K562 (cell line): Measurements from ENCODE around the gene MPRIP. TPM values are rescaled to one million over a fixed set of nuclear protein-coding genes. Genes with fewer than 3 reads are reported as not detected.

ENCODE experiments used
- ATAC-seq: fragments of 200-7000 bp; cut with Tn5 transposase; 3 replicates; pipeline ENCODE4 v1.9.1; 2020; ENCODE audit warnings: moderate library complexity
- BruUV-seq: library from RNA; stranded (reverse); fragments of 400-500 nt; replicated peaks from 2 replicates; lab custom pipeline; 2021; lab: Mats Ljungman, UMichigan
- CTCF ChIA-PET: fragments of 300-600 bp; formaldehyde crosslinking; extraction: SDS; loops from one replicate; lab custom pipeline; 2021; ENCODE audit warnings: low intra/inter-chr PET ratio; lab: Yijun Ruan, JAX
- POLR2A ChIA-PET: fragments of 300-600, 350-650 bp; sonication (Branson Sonifier 250); formaldehyde crosslinking; extraction: SDS; loops from one replicate; lab custom pipeline; 2021; ENCODE audit warnings: antibody characterized with exemption, inconsistent platforms; lab: Yijun Ruan, JAX
- DNase-seq, 4 experiments: peaks; one replicate each; pipeline versions ENCODE4 v3.0.0 to v3.0.0-alpha.2; 2011 to 2018; ENCODE audit warnings: low spot score in 3 of 4, mixed read lengths in 3 of 4; ENCODE audit errors: extremely low read depth in 1 of 4
- FAIRE-seq: peaks from 2 replicates; lab custom pipeline; 2011; peaks lifted over from hg19 to GRCh38; lab: Jason Lieb, UNC
- H2AFZ ChIP-seq: 2 replicates; pipeline ENCODE4 v1.6.0; 2011; ENCODE audit warnings: low read depth, low read length, control low read depth, inconsistent platforms
- H3K27ac ChIP-seq: fragments of 200-600 bp; 3 replicates; pipeline ENCODE4 v1.8.0; 2011; ENCODE audit warnings: low read depth, mild to moderate bottlenecking, control low read depth, inconsistent platforms, low read length, moderate library complexity, mixed read lengths; ENCODE audit errors: extremely low read depth
- H3K27me3 ChIP-seq, 2 experiments: fragments of 300-600 bp in 1 of 2; 2 replicates in 1 of 2; 3 replicates in 1 of 2; pipeline versions ENCODE4 v1.6.0 to v1.8.0; 2011; ENCODE audit warnings: inconsistent platforms in 2 of 2, low read length in 2 of 2, mild to moderate bottlenecking in 1 of 2, mixed read lengths in 1 of 2, moderate library complexity in 1 of 2; ENCODE audit not compliant: control insufficient read depth in 2 of 2, insufficient read depth in 2 of 2
- H3K36me3 ChIP-seq: fragments of 300-600 bp; 3 replicates; pipeline ENCODE4 v1.8.0; 2011; ENCODE audit warnings: mild to moderate bottlenecking, low read length, inconsistent platforms; ENCODE audit not compliant: control insufficient read depth, insufficient read depth
- H3K4me1 ChIP-seq, 2 experiments: fragments of 200-600 bp in 1 of 2; replicated peaks in 1 of 2; 2 replicates in 1 of 2; 3 replicates in 1 of 2; pipeline versions ENCODE4 v1.5.1 to v1.8.0; 2011; ENCODE audit warnings: inconsistent platforms in 2 of 2, low read length in 2 of 2, mild to moderate bottlenecking in 1 of 2, mixed read lengths in 1 of 2, moderate library complexity in 1 of 2; ENCODE audit not compliant: control insufficient read depth in 2 of 2, insufficient read depth in 2 of 2
- H3K4me2 ChIP-seq: 2 replicates; pipeline ENCODE4 v1.6.1; 2011; ENCODE audit warnings: low read length, control low read depth, inconsistent platforms, mixed read lengths; ENCODE audit not compliant: insufficient read depth
- H3K4me3 ChIP-seq: fragments of 200-600 bp; sonication (generic), shearing (Covaris generic); 2 replicates; pipeline ENCODE4 v1.5.1; 2016; ENCODE audit warnings: control low read depth, inconsistent platforms
- H3K79me2 ChIP-seq: fragments of 200-600 bp; 3 replicates; pipeline ENCODE4 v1.8.0; 2011; ENCODE audit warnings: low read length, inconsistent platforms; ENCODE audit not compliant: control insufficient read depth, insufficient read depth
- H3K9ac ChIP-seq, 2 experiments: 2 replicates each; pipeline versions ENCODE4 v1.6.0 to v1.6.1; 2011; ENCODE audit warnings: low read depth in 2 of 2, low read length in 2 of 2, control low read depth in 1 of 2, inconsistent platforms in 1 of 2, mild to moderate bottlenecking in 1 of 2, mixed read lengths in 1 of 2; ENCODE audit not compliant: insufficient read depth in 1 of 2
- H3K9me1 ChIP-seq: one replicate; pipeline ENCODE4 v1.6.0; 2011; ENCODE audit warnings: inconsistent platforms, mild to moderate bottlenecking, low read length, moderate library complexity; ENCODE audit not compliant: control insufficient read depth, insufficient read depth
- H3K9me3 ChIP-seq: replicated peaks from 2 replicates; pipeline ENCODE4 v1.5.1; 2011; ENCODE audit warnings: low read depth, low read length, inconsistent platforms; ENCODE audit not compliant: control insufficient read depth, insufficient read depth
- H4K20me1 ChIP-seq: replicated peaks from 2 replicates; pipeline ENCODE4 v1.6.1; 2011; ENCODE audit warnings: low read length, inconsistent platforms, mixed read lengths; ENCODE audit not compliant: control insufficient read depth, insufficient read depth
- CREBBP ChIP-seq: IDR thresholded peaks from one replicate; pipeline ENCODE4 v1.6.1; 2012; ENCODE audit warnings: low read depth, mild to moderate bottlenecking, control low read depth, inconsistent platforms, low read length
- L3MBTL2 ChIP-seq: fragments of 450-650 bp; IDR thresholded peaks from 2 replicates; pipeline ENCODE4 v1.6.1; 2016; ENCODE audit warnings: mild to moderate bottlenecking, moderate library complexity
- PHF8 ChIP-seq: fragments of 200-600 bp; sonication (generic); IDR thresholded peaks from 2 replicates; pipeline ENCODE4 v1.6.1; 2012; ENCODE audit warnings: mixed run types, mild to moderate bottlenecking, inconsistent platforms, low read length, moderate library complexity, borderline replicate concordance
- RBBP5 ChIP-seq: fragments of 200-600 bp; sonication (generic); IDR thresholded peaks from 2 replicates; pipeline ENCODE4 v1.6.1; 2012; ENCODE audit warnings: borderline replicate concordance, mild to moderate bottlenecking, low read length, control low read depth, inconsistent platforms; ENCODE audit not compliant: insufficient read depth, poor library complexity, severe bottlenecking
- ZNF445 ChIP-seq: fragments of 250-450 bp; sonication (Bioruptor Pico); IDR thresholded peaks from 2 replicates; pipeline ENCODE4 v1.4.0; 2020; ENCODE audit warnings: low read depth, mild to moderate bottlenecking, moderate library complexity
- WGBS: fragments of 100-300 bp; shearing (Covaris generic); methylation state at CpG from one replicate; pipeline ENCODE4 v1.1.6; 2016; ENCODE audit warnings: low coverage, mixed read lengths; ENCODE audit not compliant: insufficient coverage; ENCODE audit errors: missing lambda C conversion rate; 5-methylcytosine and 5-hydroxymethylcytosine counted together
- in situ Hi-C: fragments of 300-500 bp; cut with MboI; formaldehyde crosslinking; loops from 4 replicates; pipeline ENCODE4 v1.15.0; 2018; ENCODE audit warnings: inconsistent platforms, mixed read lengths
- intact Hi-C: fragments of 100-400 bp; cut with micrococcal nuclease; formaldehyde crosslinking; loops from 2 replicates; pipeline ENCODE4 v1.14.2; 2022
- polyA plus RNA-seq, 8 experiments: library from polyadenylated mRNA; depleted of rRNA in 4 of 8; stranded (reverse) in 5 of 8; unstranded in 3 of 8; fragments of >200 nt; fragmentation: Nextera tagmentation in 2 of 8; fragmentation: Illumina TruSeq in 1 of 8; extraction: Ambion mirVana in 2 of 8; extraction: Trizol in 1 of 8; gene quantifications; 2 replicates each; pipeline versions ENCODE4 v1.2.1 to v1.2.3, GENCODE V29; 2011 to 2014; ENCODE audit warnings: inconsistent platforms in 1 of 8, missing spikeins in 1 of 8
- total RNA-seq, 7 experiments: library from RNA; depleted of rRNA in 6 of 7; stranded (reverse); fragments of >200 nt in 6 of 7; fragmentation: Illumina TruSeq in 2 of 7; extraction: Trizol in 2 of 7; gene quantifications; 2 replicates each; pipeline versions ENCODE4 v1.2.1 to v1.2.3, GENCODE V29; 2011 to 2021; ENCODE audit warnings: low replicate concordance in 1 of 7

The MPRIP gene
- total and polyA plus RNA-seq, 9 of the 15 experiments (the other 6 are each of a cell fraction or from before 2014, with no cell fraction given) = 10.0 to 72.6 (median 30.1) TPM

DNA sequence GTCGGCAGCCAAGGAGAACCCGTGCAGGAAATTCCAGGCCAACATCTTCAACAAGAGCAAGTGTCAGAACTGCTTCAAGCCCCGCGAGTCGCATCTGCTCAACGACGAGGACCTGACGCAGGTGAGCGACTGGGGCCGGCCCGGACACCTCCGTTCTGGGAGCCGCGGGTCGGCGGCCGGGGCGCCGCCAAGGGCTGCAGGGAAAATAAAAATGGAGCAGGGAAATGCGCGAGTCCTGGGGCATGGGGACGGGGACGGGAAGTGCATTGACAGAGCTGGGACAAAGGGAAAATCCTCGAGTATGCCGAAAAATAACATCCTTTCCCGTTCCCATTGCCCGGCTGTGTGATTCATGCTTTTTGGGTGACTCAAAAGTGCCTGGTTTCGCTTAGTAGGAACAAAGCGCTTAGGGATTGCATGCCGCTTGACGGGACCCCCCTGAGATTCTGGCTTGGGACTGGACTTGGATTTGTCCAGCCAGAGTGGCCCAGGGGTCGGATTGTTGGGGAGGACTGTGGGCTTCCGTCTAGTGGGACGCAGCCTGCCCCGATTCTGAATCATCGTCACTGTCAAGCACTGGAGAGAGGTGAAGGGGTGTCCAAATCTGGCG is 699 bp downstream of the MPRIP start:
- in situ Hi-C loops (no loop called here), intact Hi-C loops (no loop called here)
- no peaks in the 10 kb centered on the region for H3K36me3 ChIP-seq
- BruUV-seq = no TSS peak
- no peak overlapping the region for H3K27ac ChIP-seq
- no peak for ATAC-seq
- peak overlapping the region; percentile 79 for H3K4me2 ChIP-seq
- peak overlapping the region; percentile 57 for H3K4me3 ChIP-seq
- peak in 1 of 4 experiments; percentile 14 for DNase-seq
- TF ChIP-seq RBBP5 = peak; percentile 17
- no peak for TF ChIP-seq CREBBP
- 0 out of 2 replicates have a peak, but pooled peaks have one; percentile 29 for TF ChIP-seq L3MBTL2
- no peak for TF ChIP-seq ZNF445 (CRISPR knock-in tag)
- TF ChIP-seq PHF8 = peak; percentile 4; the same call in 1 of the 2 replicates
- FAIRE-seq = peak; percentile 40
- H4K20me1 ChIP-seq = peaks cover 17% of the 10 kb centered on the region; the same call in 1 of the 2 replicates
- no peak overlapping the region for H2AFZ ChIP-seq
- peaks cover 48% of the 10 kb centered on the region for H3K79me2 ChIP-seq
- peak overlapping the region; percentile 27 to 92; a peak in 3 of 4 replicates for H3K9ac ChIP-seq
- under 1% methylated on average over 35 of the region's 37 CpGs for WGBS
- peaks cover 29% of the 10 kb centered on the region in 2 experiments; a peak in 4 of 5 replicates for H3K4me1 ChIP-seq
- H3K27me3 ChIP-seq = no peaks in the 10 kb centered on the region
- no peaks in the 10 kb centered on the region for H3K9me1 ChIP-seq
- ChIA-PET CTCF (no interaction called here), POLR2A (interaction anchor here (0.5 to 2.1 kb wide), 2 partner anchors 10 to 26 kb away, joined by 3 to 10 read pairs; no protein-coding TSS in a partner anchor)
- no peaks in the 10 kb centered on the region for H3K9me3 ChIP-seq
